ENCODE measurements around the gene DOCK9.

Gene DOCK9

GRCh38 chr13:98977568-98978265, at the start of gene DOCK9:
Gene DOCK9 (minus strand): TSS chr13:98978064. CDS start chr13:98977909, 155 bp downstream.
- no peak for DNase-seq

GRCh38 chr13:99027260-99027659, 49.4 kb upstream of the DOCK9 start:
- DNase-seq: no peak

- no peak for DNase-seq
Observed at GRCh38 chr13:99022941-99023340, 45.1 kb upstream of the DOCK9 start.

- DNase-seq: no peak
Observed at GRCh38 chr13:99018418-99019180, 40.7 kb upstream of the DOCK9 start.

- no peak for DNase-seq
Observed at GRCh38 chr13:99015606-99016490, 38.0 kb upstream of the DOCK9 start.

- DNase-seq: no peak
Observed at GRCh38 chr13:99014522-99014921, 36.7 kb upstream of the DOCK9 start.

- no peak for DNase-seq
Observed at GRCh38 chr13:99013951-99014350, 36.1 kb upstream of the DOCK9 start.

GRCh38 chr13:99012539-99012938, 34.7 kb upstream of the DOCK9 start:
- DNase-seq: no peak

GRCh38 chr13:99009987-99010551, 32.2 kb upstream of the DOCK9 start:
- DNase-seq: no peak

GRCh38 chr13:99008577-99008976, 30.7 kb upstream of the DOCK9 start:
- DNase-seq: no peak

GRCh38 chr13:99007414-99007986, 29.6 kb upstream of the DOCK9 start:
- no peak for DNase-seq

GRCh38 chr13:99005609-99006008, 27.7 kb upstream of the DOCK9 start:
- DNase-seq: no peak

GRCh38 chr13:99004978-99005377, 27.1 kb upstream of the DOCK9 start:
- no peak for DNase-seq

- DNase-seq: no peak
Observed at GRCh38 chr13:99003851-99004471, 26.1 kb upstream of the DOCK9 start.

- no peak for DNase-seq
Observed at GRCh38 chr13:99003186-99003585, 25.3 kb upstream of the DOCK9 start.

- no peak for DNase-seq
Observed at GRCh38 chr13:99002172-99002710, 24.4 kb upstream of the DOCK9 start.

GRCh38 chr13:99000137-99000536, 22.3 kb upstream of the DOCK9 start:
- no peak for DNase-seq

- no peak for DNase-seq
Observed at GRCh38 chr13:98999639-98999952, 21.7 kb upstream of the DOCK9 start.

- no peak for DNase-seq
Observed at GRCh38 chr13:98998831-98999638, 21.2 kb upstream of the DOCK9 start.

GRCh38 chr13:98997738-98998641, 20.1 kb upstream of the DOCK9 start:
- DNase-seq: no peak

Measured in activated CD4-positive, CD25-positive, alpha-beta regulatory T cell (primary cell).